ENCODE measurements around the gene PRKAG2. TPM values are rescaled to one million over a fixed set of nuclear protein-coding genes. Genes with fewer than 3 reads are reported as not detected.

The PRKAG2 gene
- total and polyA plus RNA-seq, 8 donors: 19.9 to 302 (median 60.9) TPM

GRCh38 chr7:151847681-151848081 is 29.2 kb downstream of the PRKAG2 start:
- intact Hi-C loops (cut with DNase I; ENCODE audit: low total_unique reads): no loop called here
- Histone ChIP-seq H3K9me3 (no peaks in the 10 kb centered on the region), H3K4me1 (peaks cover 28 to 51% (median 34%) of the 10 kb centered on the region in 4 donors), H3K27ac (no peak overlapping the region), H3K27me3 (no peaks in the 10 kb centered on the region), H3K4me3 (no peak overlapping the region), H3K36me3 (peaks cover 4 to 6% (median 6%) of the 10 kb centered on the region in 4 donors)
- no peak for DNase-seq
- TF ChIP-seq POLR2AphosphoS5 (IDR thresholded peaks at IDR 0.05) (no peak), POLR2A (IDR thresholded peaks at IDR 0.05) (no peak), CTCF (IDR thresholded peaks at IDR 0.05) (no peak), EP300 (IDR thresholded peaks at IDR 0.05) (no peak)
- 89 to 96% (median 94%) methylated on average over 10 of the region's 10 CpGs for WGBS, 5 donors

GRCh38 chr7:151847136-151847535 is 29.8 kb downstream of the PRKAG2 start:
- H3K36me3 ChIP-seq: peaks cover 4 to 9% (median 6%) of the 10 kb centered on the region in 4 donors
- no peak overlapping the region for H3K27ac ChIP-seq
- DNase-seq: no peak
- intact Hi-C loops (cut with DNase I; ENCODE audit: low total_unique reads): no loop called here
- no peaks in the 10 kb centered on the region for H3K27me3 ChIP-seq
- H3K4me1 ChIP-seq: peaks cover 23 to 46% (median 29%) of the 10 kb centered on the region in 4 donors
- 84 to 95% (median 89%) methylated on average over 7 of the region's 7 CpGs for WGBS, 5 donors
- no peaks in the 10 kb centered on the region for H3K9me3 ChIP-seq
- H3K4me3 ChIP-seq: no peak overlapping the region
- TF ChIP-seq POLR2A (IDR thresholded peaks at IDR 0.05) (no peak), POLR2AphosphoS5 (IDR thresholded peaks at IDR 0.05) (no peak), CTCF (IDR thresholded peaks at IDR 0.05) (no peak), EP300 (IDR thresholded peaks at IDR 0.05) (no peak)

GRCh38 chr7:151845412-151846205 is 31.3 kb downstream of the PRKAG2 start:
- 91 to 95% (median 94%) methylated on average over 10 to 28 of the region's 28 CpGs for WGBS, 5 donors
- Histone ChIP-seq H3K27me3 (no peaks in the 10 kb centered on the region), H3K4me1 (peaks cover 14 to 30% (median 18%) of the 10 kb centered on the region in 4 donors), H3K4me3 (no peak overlapping the region), H3K27ac (peak overlapping the region in 1 of 5 donors; percentile 51), H3K9me3 (no peaks in the 10 kb centered on the region), H3K36me3 (peaks cover 4 to 9% (median 6%) of the 10 kb centered on the region in 4 donors)
- DNase-seq: no peak
- no peak for TF ChIP-seq POLR2AphosphoS5 (IDR thresholded peaks at IDR 0.05)
- TF ChIP-seq CTCF (IDR thresholded peaks at IDR 0.05): no peak
- intact Hi-C loops (cut with DNase I; ENCODE audit: low total_unique reads): no loop called here

- 90 to 98% (median 96%) methylated on average over 12 to 13 of the region's 13 CpGs for WGBS, 5 donors
- peak overlapping the region in 3 of 5 donors; percentile 1 to 51 (median 19) for H3K27ac ChIP-seq
- TF ChIP-seq POLR2AphosphoS5 (IDR thresholded peaks at IDR 0.05): no peak
- TF ChIP-seq POLR2A (IDR thresholded peaks at IDR 0.05): no peak
- TF ChIP-seq CTCF (IDR thresholded peaks at IDR 0.05): no peak
- TF ChIP-seq EP300 (IDR thresholded peaks at IDR 0.05): no peak
- H3K27me3 ChIP-seq: no peaks in the 10 kb centered on the region
- H3K36me3 ChIP-seq: peaks cover 4 to 9% (median 6%) of the 10 kb centered on the region in 4 donors
- no peak overlapping the region for H3K4me3 ChIP-seq
- DNase-seq: no peak
- no peaks in the 10 kb centered on the region for H3K9me3 ChIP-seq
- intact Hi-C loops (cut with DNase I; ENCODE audit: low total_unique reads): no loop called here
- H3K4me1 ChIP-seq: peaks cover 6 to 27% (median 13%) of the 10 kb centered on the region in 4 donors
Observed at GRCh38 chr7:151844825-151845200, 32.1 kb downstream of the PRKAG2 start.
